Measurements from ENCODE around the gene UPK1A.

DNA sequence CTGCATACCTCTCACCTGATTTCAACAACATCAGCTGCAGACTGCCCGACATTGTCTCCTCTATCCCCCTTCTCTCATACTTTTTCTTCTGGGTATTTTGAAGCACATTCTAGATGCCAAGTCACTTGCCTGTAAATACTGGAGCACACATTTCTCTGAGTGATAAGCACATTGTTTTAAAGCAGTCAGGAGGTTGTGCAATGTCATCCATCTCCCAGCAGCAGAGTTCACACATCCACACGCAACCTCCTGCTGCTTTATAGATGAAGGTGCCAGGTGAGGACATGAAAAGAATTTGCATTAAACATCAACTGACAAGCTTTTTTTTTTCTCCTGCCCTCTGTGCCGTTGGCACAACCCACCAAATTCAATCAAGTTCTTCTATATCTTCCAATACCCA is 5.5 kb downstream of the UPK1A start:
- TF ChIP-seq FOXM1 (IDR thresholded peaks at IDR 0.05; ENCODE audit: borderline replicate concordance) = no peak
- TF ChIP-seq ELF4 (IDR thresholded peaks at IDR 0.05) = no peak
- TF ChIP-seq BHLHE40 (IDR thresholded peaks at IDR 0.05; ENCODE audit: borderline replicate concordance) = no peak
- no peak for TF ChIP-seq FOXK2 (IDR thresholded peaks at IDR 0.05)
- TF ChIP-seq, protein P1, sequence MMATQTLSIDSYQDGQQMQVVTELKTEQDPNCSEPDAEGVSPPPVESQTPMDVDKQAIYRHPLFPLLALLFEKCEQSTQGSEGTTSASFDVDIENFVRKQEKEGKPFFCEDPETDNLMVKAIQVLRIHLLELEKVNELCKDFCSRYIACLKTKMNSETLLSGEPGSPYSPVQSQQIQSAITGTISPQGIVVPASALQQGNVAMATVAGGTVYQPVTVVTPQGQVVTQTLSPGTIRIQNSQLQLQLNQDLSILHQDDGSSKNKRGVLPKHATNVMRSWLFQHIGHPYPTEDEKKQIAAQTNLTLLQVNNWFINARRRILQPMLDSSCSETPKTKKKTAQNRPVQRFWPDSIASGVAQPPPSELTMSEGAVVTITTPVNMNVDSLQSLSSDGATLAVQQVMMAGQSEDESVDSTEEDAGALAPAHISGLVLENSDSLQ (IDR thresholded peaks at IDR 0.05) = no peak
- no peak for TF ChIP-seq SP1 (IDR thresholded peaks at IDR 0.05)
- TF ChIP-seq L3MBTL2 (conservative IDR thresholded peaks at IDR 0.05) = no peak
- TF ChIP-seq ARNT (IDR thresholded peaks at IDR 0.05) = no peak
- TF ChIP-seq LEF1 (IDR thresholded peaks at IDR 0.05; ENCODE audit: borderline replicate concordance) = no peak
